ENCODE data around the gene ABCG1.
"Not testable (repeated sequence)": the region's sequence is repeated elsewhere in the genome, so short reads cannot be mapped to it uniquely, and the experiment has no call there.

Gene ABCG1

DNA sequence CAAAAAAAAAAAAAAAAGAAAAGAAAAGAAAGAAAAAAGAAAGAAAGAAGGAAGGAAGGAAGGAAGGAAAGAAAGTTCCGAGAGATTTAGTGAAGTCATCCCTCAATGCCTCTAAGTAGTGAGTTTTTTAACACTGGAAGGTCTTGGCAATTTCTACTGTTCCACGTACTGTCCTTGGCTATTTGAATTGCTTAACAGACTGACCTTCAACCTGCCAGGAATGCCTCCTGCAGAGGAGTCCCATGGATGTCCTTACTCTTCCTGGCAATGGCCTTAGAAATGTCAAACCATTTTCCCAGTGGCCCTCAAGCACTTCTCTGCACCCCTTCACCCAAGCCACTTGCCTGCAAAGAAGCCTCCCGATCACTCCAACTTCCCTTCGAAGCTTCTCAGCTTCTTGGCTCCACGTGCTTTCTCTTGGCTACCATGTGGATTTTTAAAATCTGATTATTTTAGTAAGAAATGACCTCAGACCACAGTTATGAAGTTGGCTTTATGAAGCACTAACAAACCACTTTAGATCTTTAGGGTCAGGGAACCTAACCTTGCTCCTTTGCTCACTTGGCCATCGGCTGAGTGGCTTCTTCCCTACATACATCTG lies 43.7 kb upstream of the ABCG1 start:
- Histone ChIP-seq H3K4me3 (ENCODE audit: low read depth, low read length) (no peak overlapping the region), H3K4me1 (no peaks in the 10 kb centered on the region), H3K36me3 (no peaks in the 10 kb centered on the region), H3K27me3 (no peaks in the 10 kb centered on the region), H3K9me3 (no peaks in the 10 kb centered on the region)
- no peak for DNase-seq
- TF ChIP-seq, protein P1, sequence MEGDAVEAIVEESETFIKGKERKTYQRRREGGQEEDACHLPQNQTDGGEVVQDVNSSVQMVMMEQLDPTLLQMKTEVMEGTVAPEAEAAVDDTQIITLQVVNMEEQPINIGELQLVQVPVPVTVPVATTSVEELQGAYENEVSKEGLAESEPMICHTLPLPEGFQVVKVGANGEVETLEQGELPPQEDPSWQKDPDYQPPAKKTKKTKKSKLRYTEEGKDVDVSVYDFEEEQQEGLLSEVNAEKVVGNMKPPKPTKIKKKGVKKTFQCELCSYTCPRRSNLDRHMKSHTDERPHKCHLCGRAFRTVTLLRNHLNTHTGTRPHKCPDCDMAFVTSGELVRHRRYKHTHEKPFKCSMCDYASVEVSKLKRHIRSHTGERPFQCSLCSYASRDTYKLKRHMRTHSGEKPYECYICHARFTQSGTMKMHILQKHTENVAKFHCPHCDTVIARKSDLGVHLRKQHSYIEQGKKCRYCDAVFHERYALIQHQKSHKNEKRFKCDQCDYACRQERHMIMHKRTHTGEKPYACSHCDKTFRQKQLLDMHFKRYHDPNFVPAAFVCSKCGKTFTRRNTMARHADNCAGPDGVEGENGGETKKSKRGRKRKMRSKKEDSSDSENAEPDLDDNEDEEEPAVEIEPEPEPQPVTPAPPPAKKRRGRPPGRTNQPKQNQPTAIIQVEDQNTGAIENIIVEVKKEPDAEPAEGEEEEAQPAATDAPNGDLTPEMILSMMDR (IDR thresholded peaks at IDR 0.05; ENCODE audit: low read depth, low read length), result no peak

DNA sequence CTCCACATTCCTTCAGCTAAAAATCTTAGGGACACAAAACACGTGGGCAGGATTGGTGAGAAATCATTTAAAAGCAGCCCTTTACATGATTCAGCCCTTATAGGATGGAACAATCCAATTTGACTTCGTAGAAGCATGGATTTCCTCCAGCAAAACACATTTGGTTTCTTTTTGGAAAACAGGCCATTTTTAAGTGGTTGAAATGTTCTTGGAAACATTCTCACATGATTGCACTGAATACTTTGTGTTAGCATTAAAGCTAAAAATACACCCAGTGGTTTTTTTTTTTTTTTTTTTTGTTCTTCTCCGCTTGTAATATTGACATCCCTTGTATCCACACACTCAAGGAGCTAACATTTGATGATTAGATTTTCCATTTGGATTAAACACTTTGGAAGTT lies 42.1 kb upstream of the ABCG1 start:
- Histone ChIP-seq H3K4me1 (no peaks in the 10 kb centered on the region), H3K27me3 (no peaks in the 10 kb centered on the region), H3K36me3 (no peaks in the 10 kb centered on the region), H3K4me3 (ENCODE audit: low read depth, low read length) (no peak overlapping the region), H3K9me3 (no peaks in the 10 kb centered on the region)
- no peak for DNase-seq
- TF ChIP-seq, protein P1 (IDR thresholded peaks at IDR 0.05; ENCODE audit: low read depth, low read length), result no peak

DNA sequence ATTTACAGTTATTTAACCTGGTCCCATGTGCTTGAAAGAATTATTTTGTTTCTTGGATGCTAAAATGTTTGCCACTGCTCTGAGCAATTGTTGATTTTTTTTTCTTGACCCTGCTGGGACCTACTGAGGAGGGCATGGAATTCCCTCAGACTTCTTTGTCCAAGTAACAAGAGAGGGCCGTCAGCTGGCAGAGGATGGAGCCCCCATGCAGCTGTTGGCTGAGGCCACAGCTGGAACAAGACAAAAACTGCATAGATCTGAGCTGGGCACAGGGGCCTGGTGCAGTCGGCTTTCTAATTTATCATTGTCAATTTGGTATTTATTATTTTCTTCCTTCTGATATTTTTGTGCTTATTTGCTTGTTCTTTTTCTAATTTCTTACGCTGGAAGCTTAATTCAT lies 39.6 kb upstream of the ABCG1 start:
- TF ChIP-seq, protein P1 (IDR thresholded peaks at IDR 0.05; ENCODE audit: low read depth, low read length), result no peak
- no peaks in the 10 kb centered on the region for H3K9me3 ChIP-seq
- no peaks in the 10 kb centered on the region for H3K27me3 ChIP-seq
- no peaks in the 10 kb centered on the region for H3K36me3 ChIP-seq
- no peak for DNase-seq
- no peaks in the 10 kb centered on the region for H3K4me1 ChIP-seq
- H3K4me3 ChIP-seq (ENCODE audit: low read depth, low read length), result no peak overlapping the region

DNA sequence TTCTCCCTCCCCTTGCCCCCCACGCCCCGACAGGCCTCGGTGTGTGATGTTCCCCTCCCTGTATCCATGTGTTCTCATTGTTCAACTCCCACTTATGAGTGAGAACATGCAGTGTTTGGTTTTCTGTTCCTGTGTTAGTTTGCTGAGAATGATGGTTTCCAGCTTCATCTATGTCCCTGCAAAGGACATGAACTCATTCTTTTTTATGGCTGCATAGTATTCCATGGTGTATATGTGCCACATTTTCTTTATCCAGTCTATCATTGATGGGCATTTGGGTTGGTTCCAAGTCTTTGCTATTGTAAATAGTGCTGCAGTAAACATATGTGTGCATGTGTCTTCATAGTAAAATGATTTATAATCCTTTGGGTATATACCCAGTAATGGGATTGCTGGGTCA lies 38.9 kb upstream of the ABCG1 start:
- not testable (repeated sequence) for H3K4me1 ChIP-seq; H3K36me3 ChIP-seq; DNase-seq; H3K4me3 ChIP-seq (ENCODE audit: low read depth, low read length); H3K9me3 ChIP-seq; H3K27me3 ChIP-seq

DNA sequence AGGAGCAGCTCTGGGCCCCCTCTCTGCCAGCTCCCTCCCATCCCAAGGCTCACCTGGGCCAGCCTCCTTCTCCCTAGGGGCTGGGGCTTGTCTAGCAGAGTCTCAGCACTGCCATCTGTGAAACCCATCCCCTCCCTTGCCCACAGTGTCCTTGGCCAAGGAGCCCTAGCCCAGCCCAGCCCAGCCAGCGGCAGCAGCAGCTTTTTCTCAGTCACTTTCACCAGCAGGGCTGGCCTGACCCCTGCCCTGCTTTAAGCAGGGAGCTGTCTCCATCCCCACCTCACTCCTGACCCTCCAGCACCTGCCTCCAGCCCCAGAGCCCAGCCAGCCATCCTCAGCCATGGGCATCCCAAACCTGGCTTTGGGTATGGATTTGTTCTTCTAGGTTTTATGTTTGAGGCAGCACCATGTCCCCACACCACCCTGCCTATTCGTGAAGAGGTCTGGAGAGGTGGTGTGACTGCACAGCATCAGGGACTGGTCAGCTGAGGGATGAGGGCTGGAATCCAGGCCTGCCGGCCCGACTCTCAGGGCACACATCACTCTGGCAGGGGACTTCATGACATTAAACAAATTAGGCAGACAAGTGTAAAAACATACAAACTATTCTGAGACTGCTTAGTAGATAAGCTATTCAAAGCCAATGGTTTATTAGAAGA lies 36.1 kb upstream of the ABCG1 start:
- Histone ChIP-seq H3K9me3 (no peaks in the 10 kb centered on the region), H3K4me3 (ENCODE audit: low read depth, low read length) (no peak overlapping the region), H3K4me1 (no peaks in the 10 kb centered on the region), H3K36me3 (no peaks in the 10 kb centered on the region), H3K27me3 (no peaks in the 10 kb centered on the region)
- no peak for DNase-seq
- TF ChIP-seq, protein P1 (IDR thresholded peaks at IDR 0.05; ENCODE audit: low read depth, low read length), result no peak

DNA sequence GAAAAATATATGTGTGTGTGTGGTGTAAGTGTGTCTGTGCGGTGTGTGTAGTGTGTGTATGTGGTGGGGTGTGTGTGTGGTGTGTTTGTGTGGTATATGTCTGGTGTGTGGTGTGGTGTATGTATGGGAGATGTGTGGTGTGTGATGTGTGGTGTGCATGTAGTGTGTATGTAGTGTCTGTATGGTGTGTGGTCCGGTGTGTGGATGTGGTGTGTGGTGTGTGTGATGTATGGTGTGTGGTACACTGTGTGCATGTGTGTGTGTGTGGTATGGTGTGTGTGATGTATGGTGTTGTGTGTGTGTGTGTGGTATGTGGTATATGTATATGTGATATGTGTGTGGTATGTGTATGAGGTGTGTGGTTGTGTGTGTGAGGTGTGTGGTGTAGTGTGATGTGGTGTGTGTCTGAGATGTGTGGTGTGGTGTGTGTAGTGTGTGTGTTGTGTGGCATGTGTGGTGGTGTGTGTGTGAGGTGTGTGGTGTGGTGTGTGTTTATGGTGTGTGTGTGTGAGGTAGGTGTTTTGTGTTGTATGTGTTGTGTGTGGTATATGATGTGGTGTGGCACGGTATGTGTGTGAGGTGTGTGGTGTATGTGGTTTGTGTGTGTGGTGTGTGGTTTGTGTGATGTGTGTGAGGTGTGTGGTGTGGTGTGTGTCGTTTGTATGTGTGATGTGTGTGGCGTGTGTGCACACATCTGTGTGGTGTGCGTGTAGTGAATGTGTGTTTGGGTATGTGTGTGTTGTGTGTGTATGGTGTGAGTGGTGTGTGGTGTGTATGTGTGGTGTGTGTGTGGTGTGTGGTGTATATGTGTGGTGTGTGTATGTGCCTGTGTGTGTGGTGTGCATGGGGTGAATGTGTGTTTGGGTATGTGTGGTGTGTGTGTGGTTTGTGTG lies 35.3 kb upstream of the ABCG1 start:
- H3K36me3 ChIP-seq, result no peaks in the 10 kb centered on the region
- DNase-seq, result no peak
- no peak overlapping the region for H3K4me3 ChIP-seq (ENCODE audit: low read depth, low read length)
- no peaks in the 10 kb centered on the region for H3K9me3 ChIP-seq
- no peaks in the 10 kb centered on the region for H3K4me1 ChIP-seq
- no peaks in the 10 kb centered on the region for H3K27me3 ChIP-seq
- TF ChIP-seq, protein P1 (IDR thresholded peaks at IDR 0.05; ENCODE audit: low read depth, low read length), result no peak

All from BE2C (cell line).